Fibroblast of skin of right quadriceps (primary cell): Measurements from ENCODE around the gene GALC.
A peak's percentile ranks its signal among the peaks of the same experiment; 100 is the strongest.

ENCODE experiments used
- DNase-seq: peaks from one replicate; pipeline ENCODE4 v3.0.0-alpha.2; 2013

The GALC gene

DNA sequence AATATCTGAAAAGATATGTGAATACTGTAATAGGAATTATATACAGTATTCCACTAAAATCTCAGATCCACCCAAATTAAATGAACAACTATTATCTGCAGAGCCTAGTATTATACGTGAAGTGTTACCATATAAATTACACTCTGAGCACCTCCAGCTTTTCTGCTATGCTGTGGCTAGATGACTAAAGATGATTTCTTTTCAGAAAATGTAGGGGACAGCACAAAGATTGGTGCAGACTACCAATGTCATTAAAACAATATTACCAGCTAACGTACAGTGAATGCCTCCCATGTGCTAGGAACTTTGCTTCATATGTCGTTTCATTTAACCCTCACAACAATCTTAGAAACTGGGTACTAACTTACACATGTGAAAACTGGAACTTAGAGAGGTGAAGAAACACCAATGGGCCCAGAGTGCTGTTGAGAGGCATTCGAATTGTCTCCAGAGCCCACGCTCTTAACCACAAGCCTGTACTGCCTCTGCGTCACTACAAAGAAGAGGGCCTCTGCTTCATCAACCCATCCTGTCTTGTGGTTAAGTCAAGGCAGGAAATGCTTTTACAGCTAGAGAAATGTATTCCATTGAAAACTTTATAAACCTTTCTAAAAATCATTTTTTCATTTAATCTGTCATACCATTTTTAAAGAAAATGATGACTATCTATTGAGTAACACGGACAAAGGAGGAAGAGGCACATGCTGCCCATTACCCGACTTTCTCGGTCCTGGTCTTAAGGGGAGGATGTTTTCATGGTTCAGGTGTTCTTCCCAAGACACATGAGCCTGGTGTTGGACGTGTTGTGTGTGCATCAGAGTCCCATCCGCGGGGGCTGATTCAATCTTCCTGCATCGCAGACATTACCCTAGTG is 13.2 kb upstream of the GALC start:
- DNase-seq: peak; percentile 55

DNA sequence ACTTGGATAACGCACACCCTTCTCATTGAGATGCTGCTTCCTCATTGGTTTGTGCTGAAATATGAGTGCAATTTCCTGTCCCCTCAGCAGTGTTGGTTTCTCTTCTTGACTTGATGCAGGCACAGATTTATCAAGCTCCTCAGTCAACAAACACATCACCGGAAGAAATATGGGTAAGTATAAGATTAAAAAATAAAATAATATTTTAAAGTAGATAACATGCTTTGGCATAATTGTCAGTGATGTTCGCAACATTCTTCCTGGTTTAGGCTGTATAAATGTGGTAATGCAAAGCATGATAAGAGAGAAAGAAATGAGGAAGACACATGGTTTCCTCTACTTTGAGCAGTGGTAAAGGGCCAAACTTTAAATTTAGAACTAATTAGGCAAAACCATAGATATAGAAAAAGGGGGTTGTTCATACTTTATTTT is 12.1 kb upstream of the GALC start, which contains the start of gene GPR65:
TSS of gene GPR65 (plus strand) at position 86 of the 432 bp plus-strand sequence. CDS start 5,713 bp downstream, outside the sequence.
- DNase-seq: peak; percentile 30

DNA sequence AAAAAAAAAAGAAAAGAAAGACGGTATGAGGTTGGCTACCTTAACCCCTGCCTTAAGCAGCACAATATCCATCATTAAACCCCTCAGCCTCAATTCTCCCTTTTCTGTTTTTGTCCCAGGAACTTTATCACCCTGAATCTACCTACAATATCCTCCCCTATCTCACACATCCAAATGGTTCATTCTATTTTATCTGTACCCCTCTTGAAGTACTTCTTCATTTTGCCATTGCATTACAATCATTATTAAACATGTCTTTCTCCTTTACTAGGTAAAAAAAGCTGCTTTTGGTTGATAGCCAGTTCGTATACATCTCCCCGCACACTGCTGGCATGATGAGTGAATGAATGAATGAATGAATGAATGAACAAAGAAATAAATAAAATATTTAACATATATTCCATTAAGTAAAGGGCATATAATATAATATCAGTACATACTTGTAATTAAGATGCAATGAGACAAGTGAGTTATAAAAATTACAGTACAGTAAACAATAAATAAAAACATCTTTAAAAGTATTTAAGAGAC is 11.6 kb upstream of the GALC start:
- no peak for DNase-seq

DNA sequence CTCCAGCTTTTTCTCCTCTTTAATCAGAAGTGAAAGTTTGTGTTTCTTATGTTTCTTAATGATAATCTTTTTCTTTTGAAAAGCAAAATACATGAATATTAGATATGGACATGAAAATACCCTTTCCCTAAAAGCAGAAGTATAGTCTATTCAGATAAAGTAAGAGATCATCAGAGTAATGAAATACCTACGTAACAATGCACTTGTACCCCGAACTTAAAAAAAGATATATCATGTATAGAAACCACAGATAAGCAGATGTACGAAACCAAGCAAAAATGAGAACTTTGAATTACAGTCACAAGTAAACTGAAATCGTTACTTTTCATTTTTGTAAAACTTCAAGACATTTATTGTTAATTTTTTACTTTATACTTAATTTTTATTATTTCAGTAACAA is 10.4 kb upstream of the GALC start:
- no peak for DNase-seq

- no peak for DNase-seq
Measured at GRCh38 chr14:88002421-88003075, 9.6 kb upstream of the GALC start.

- no peak for DNase-seq
Measured at GRCh38 chr14:87999277-87999676, 6.3 kb upstream of the GALC start.

GRCh38 chr14:87998482-87998881 is 5.5 kb upstream of the GALC start:
- no peak for DNase-seq

DNA sequence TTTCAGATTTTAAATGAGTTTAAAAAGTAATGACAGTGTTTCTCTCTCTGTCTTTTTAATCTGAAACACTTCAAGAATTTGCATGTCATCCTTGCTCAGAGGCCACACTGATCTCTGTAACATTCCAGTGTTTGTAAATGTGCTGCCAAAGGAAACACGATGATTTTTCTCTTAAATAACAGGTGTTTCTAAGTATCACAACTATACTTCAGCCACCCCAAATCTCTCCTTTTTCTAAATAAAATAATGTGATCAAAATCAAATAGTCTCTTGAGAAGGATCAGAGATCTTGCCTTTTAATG is 3.3 kb upstream of the GALC start:
- no peak for DNase-seq

GRCh38 chr14:87995500-87996290 is 2.7 kb upstream of the GALC start:
- DNase-seq: peak; percentile 12

GRCh38 chr14:87994974-87995373 is 2.0 kb upstream of the GALC start:
- DNase-seq: no peak

GRCh38 chr14:87992346-87992717 is 650 bp downstream of the GALC start:
- no peak for DNase-seq

GRCh38 chr14:87990682-87991081 is 2.3 kb downstream of the GALC start:
- DNase-seq: no peak

DNA sequence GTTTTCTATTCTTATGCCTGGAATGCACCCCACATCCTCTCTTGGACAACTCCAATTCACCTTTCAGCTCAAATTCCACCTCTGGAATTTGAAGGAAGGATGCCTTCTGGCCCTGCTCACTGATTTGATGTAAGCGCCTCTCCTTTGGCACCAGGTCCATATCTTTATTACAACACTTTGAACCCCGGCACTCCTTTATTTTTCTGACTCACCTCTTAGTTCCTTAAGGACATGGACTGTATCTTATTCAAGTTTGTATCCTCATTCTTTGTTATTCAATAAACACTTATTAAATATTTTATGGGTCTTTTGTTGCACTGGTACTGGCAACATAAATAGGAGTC is 3.1 kb downstream of the GALC start:
- no peak for DNase-seq

DNA sequence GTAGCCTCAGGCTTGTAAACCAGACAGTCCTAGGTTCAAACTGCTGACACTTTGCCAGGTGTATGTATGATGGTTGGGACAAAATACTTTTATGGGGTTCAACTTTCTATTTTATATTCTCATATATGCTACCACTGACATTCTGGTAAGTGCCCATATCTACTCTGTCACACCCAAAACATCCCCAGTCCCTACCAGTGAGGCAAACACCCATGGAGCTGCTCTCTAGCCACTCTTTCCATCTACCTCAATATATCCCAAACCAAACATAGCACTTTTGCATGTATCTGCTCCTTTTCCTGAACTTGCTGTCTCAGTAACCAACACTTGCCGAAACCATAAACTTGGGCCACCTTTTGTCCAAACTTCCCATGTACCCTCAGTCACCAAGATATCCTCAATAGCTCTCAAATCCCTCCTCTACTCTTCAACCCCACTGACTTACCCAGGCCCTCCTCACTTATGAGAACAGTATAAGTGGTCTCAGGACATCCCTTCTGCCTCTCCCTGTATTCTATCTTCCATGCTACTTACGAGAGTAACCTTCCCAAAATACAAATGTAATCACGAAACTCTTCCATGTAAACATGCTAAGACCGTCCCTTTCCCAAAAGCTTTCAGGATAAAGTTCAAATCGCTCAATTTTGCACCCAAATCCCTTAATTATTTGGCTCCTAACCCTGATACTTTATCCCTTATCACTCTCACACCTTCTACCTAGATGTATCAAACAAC is 3.6 kb downstream of the GALC start:
- no peak for DNase-seq

DNA sequence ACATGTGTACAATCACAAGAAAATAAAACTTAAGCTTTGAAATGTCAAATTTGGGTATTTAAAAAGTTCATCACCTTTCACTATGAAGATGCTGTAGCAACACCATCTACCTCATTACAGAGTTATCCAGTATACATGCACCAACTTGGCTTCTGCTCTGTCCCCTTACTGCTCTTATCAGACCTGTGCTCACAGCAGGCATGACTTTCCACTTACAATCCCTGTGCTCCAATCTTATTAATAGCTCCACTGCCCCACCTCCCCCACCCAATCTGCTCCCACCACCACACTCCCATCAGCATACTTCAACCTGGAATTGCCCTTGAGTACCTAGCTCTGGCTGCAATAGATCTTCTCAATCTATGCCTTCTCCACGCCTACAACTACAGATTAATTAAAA is 13.3 kb downstream of the GALC start:
- DNase-seq: no peak

DNA sequence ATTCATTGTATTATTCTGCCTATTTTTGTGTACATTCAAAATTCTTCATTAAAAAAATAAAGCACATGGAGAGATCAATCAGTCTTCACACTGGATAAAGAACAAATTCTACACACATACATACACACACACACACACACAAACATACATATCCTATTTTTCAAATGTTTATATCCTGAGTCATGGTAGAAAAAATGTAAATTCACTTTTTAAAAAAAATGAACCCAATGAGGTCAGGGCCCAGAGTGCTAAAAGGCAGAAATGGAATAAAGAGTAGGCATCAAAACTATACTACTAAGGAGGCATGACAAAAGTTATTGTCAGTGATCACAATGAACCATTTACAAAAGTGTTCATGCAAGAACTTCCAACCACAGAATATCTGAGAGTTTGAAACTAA is 17.3 kb downstream of the GALC start:
- DNase-seq: peak; percentile 15

GRCh38 chr14:87971010-87971409 is 22.0 kb downstream of the GALC start:
- no peak for DNase-seq

GRCh38 chr14:87967496-87967895 is 25.5 kb downstream of the GALC start:
- no peak for DNase-seq

DNA sequence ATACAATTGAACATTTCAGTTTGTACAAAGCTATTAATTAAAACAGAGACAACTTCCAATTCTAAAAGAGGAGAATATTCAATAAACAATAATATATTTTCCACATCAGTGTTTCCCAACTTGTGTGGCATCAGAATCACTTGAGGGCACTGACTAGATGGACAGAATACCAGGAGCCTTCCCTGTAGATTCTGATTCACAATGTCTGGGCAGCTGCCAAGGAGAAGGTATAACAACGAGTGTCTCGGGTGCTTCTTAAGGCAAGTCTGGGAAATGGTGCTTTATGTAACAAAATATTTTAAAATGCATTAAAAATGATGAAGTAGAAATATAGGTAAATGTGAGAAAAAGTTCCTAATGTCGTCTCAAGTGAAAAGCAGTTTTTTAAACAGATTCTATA is 26.2 kb downstream of the GALC start:
- DNase-seq: peak; percentile 4

GRCh38 chr14:87961246-87961645 is 31.7 kb downstream of the GALC start:
- DNase-seq: no peak

DNA sequence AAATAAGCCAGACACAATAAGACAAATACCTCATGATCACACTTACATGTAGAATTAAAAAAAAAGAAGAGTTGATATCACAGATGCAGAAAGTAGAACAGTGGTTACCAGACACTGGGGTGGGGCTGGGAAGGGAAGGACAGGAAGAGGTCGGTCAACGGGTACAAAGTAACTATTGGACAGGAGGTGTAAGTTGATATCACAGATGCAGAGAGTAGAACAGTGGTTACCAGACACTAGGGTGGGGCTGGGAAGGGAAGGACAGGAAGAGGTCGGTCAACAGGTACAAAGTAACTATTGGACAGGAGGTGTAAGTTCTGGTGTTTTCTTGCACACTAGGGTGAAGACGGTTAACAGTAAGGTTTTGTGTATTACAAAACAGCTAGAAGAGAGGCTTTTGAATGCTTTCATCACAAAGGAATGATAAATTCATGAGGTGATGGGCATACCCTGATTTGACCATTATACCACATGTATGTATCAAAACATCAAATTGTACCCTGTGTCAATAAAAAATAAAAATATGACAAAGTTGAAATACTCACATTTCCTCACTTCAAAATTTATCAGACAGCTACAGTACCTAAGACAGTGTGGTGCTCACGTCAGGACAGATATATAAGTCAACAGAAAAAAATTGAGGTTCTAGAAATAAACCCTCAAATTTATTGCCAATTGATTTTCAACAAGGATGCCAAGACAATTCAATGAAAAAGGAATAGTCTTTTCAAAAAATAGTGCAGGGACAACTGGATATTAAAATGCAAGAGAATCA is 32.8 kb downstream of the GALC start:
- no peak for DNase-seq

- DNase-seq: peak; percentile 34
Measured at GRCh38 chr14:87955501-87955900, 37.5 kb downstream of the GALC start.
